Measurements from ENCODE around the gene ADRB2. TPM values are rescaled to one million over a fixed set of nuclear protein-coding genes. Genes with fewer than 3 reads are reported as not detected.
A peak's percentile ranks its signal among the peaks of the same experiment; 100 is the strongest.

Gene ADRB2
- total RNA-seq, 1 experiment from 2014 or later = not detected

GRCh38 chr5:148808864-148809642, 17.4 kb upstream of the ADRB2 start:
- peak in 1 of 2 experiments; percentile 4 for DNase-seq
- Histone ChIP-seq H3K4me1 (peaks cover 7% of the 10 kb centered on the region), H3K27me3 (replicated peaks; ENCODE audit: control insufficient read depth, insufficient read depth, low read length) (peaks cover 1% of the 10 kb centered on the region; the same call in 1 of the 2 replicates), H3K4me3 (ENCODE audit: low read depth, low read length) (no peak overlapping the region), H3K9me3 (no peaks in the 10 kb centered on the region), H3K36me3 (ENCODE audit: control insufficient read depth, insufficient read depth, low read length) (no peaks in the 10 kb centered on the region)
- Mint-ChIP-seq H3K9me3 (ENCODE audit: unreplicated experiment) (no peaks in the 10 kb centered on the region), H3K27ac (ENCODE audit: unreplicated experiment) (no peak overlapping the region), H3K27me3 (ENCODE audit: insufficient read depth, unreplicated experiment) (peaks cover 17% of the 10 kb centered on the region), H3K36me3 (ENCODE audit: insufficient read depth, unreplicated experiment) (no peaks in the 10 kb centered on the region), H3K4me3 (ENCODE audit: unreplicated experiment) (peak overlapping the region; percentile 17), H3K4me1 (ENCODE audit: low read depth, unreplicated experiment) (peaks cover 12% of the 10 kb centered on the region)
- no TSS peak for BruUV-seq (replicated peaks)
- ChIA-PET POLR2A (no interaction called here), CTCF (no interaction called here)
- TF ChIP-seq, protein P1, sequence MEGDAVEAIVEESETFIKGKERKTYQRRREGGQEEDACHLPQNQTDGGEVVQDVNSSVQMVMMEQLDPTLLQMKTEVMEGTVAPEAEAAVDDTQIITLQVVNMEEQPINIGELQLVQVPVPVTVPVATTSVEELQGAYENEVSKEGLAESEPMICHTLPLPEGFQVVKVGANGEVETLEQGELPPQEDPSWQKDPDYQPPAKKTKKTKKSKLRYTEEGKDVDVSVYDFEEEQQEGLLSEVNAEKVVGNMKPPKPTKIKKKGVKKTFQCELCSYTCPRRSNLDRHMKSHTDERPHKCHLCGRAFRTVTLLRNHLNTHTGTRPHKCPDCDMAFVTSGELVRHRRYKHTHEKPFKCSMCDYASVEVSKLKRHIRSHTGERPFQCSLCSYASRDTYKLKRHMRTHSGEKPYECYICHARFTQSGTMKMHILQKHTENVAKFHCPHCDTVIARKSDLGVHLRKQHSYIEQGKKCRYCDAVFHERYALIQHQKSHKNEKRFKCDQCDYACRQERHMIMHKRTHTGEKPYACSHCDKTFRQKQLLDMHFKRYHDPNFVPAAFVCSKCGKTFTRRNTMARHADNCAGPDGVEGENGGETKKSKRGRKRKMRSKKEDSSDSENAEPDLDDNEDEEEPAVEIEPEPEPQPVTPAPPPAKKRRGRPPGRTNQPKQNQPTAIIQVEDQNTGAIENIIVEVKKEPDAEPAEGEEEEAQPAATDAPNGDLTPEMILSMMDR (IDR thresholded peaks at IDR 0.05; ENCODE audit: insufficient read depth in 1 of 2, low read depth in 1 of 2, low read length in 1 of 2, severe bottlenecking in 1 of 2, unreplicated experiment in 1 of 2) = no peak
- intact Hi-C loops (cut with micrococcal nuclease; ENCODE audit: unreplicated experiment) = loop anchor here (2.0 kb wide), 1 partner anchor 18 kb away; the partner anchor contains the start of gene ADRB2

DNA sequence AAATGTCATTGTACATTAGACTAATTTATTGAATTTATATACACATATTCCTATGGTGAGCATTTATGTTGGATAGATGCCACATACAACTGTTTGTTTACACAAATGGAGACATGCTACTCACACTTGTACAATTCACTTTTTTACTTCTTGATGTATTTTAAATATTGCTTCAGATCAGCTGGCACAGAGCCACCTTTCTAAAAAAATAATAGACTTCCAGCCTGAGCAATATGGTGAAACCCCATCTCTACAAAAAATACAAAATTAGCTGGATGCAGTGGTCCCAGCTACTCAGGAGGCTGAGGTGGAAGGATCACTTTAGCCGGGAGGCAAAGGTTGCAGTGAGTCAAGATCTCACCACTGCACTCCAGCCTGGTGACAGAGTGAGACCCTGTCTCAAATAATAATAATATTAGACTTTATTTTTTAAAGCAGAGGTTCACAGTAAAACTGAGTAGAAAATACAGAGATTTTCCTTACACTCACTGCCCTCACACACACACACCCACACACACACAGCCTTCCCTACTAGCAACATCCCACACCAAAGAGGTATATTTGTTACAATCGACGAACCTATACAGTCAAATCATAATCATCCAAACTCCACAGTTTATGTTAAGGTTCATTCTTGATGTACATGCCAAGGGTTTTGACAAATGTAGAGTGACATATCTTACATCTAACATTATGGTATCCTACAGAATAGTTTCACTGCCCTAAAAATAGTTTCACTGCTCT, 16.5 kb upstream of the ADRB2 start:
- Mint-ChIP-seq H3K27ac (ENCODE audit: unreplicated experiment) (no peak overlapping the region), H3K9me3 (ENCODE audit: unreplicated experiment) (no peaks in the 10 kb centered on the region), H3K4me1 (ENCODE audit: low read depth, unreplicated experiment) (peaks cover 12% of the 10 kb centered on the region), H3K36me3 (ENCODE audit: insufficient read depth, unreplicated experiment) (no peaks in the 10 kb centered on the region), H3K4me3 (ENCODE audit: unreplicated experiment) (peak overlapping the region; percentile 17), H3K27me3 (ENCODE audit: insufficient read depth, unreplicated experiment) (peaks cover 19% of the 10 kb centered on the region)
- BruUV-seq (replicated peaks) = no TSS peak
- peaks cover 7% of the 10 kb centered on the region for H3K4me1 ChIP-seq
- H3K9me3 ChIP-seq = no peaks in the 10 kb centered on the region
- no peaks in the 10 kb centered on the region for H3K36me3 ChIP-seq (ENCODE audit: control insufficient read depth, insufficient read depth, low read length)
- ChIA-PET POLR2A (no interaction called here), CTCF (interaction anchor here (0.6 kb wide), 1 partner anchor 79 kb away, joined by 3 read pairs; no protein-coding TSS in a partner anchor)
- intact Hi-C loops (cut with micrococcal nuclease; ENCODE audit: unreplicated experiment) = loop anchor here (2.0 kb wide), 1 partner anchor 17 kb away; the partner anchor contains the start of gene ADRB2
- TF ChIP-seq, protein P1 (IDR thresholded peaks at IDR 0.05; ENCODE audit: insufficient read depth in 1 of 2, low read depth in 1 of 2, low read length in 1 of 2, severe bottlenecking in 1 of 2, unreplicated experiment in 1 of 2) = no peak
- no peak overlapping the region for H3K4me3 ChIP-seq (ENCODE audit: low read depth, low read length)
- H3K27me3 ChIP-seq (replicated peaks; ENCODE audit: control insufficient read depth, insufficient read depth, low read length) = peaks cover 1% of the 10 kb centered on the region; the same call in 1 of the 2 replicates
- DNase-seq = no peak

GRCh38 chr5:148810823-148811222, 15.6 kb upstream of the ADRB2 start:
- Mint-ChIP-seq H3K27me3 (ENCODE audit: insufficient read depth, unreplicated experiment) (peaks cover 24% of the 10 kb centered on the region), H3K4me1 (ENCODE audit: low read depth, unreplicated experiment) (peaks cover 7% of the 10 kb centered on the region), H3K9me3 (ENCODE audit: unreplicated experiment) (no peaks in the 10 kb centered on the region), H3K27ac (ENCODE audit: unreplicated experiment) (no peak overlapping the region), H3K36me3 (ENCODE audit: insufficient read depth, unreplicated experiment) (no peaks in the 10 kb centered on the region), H3K4me3 (ENCODE audit: unreplicated experiment) (no peak overlapping the region)
- H3K27me3 ChIP-seq (replicated peaks; ENCODE audit: control insufficient read depth, insufficient read depth, low read length) = peaks cover 1% of the 10 kb centered on the region; the same call in 1 of the 2 replicates
- TF ChIP-seq, protein P1 (IDR thresholded peaks at IDR 0.05; ENCODE audit: insufficient read depth in 1 of 2, low read depth in 1 of 2, low read length in 1 of 2, severe bottlenecking in 1 of 2, unreplicated experiment in 1 of 2) = no peak
- intact Hi-C loops (cut with micrococcal nuclease; ENCODE audit: unreplicated experiment) = no loop called here
- H3K36me3 ChIP-seq (ENCODE audit: control insufficient read depth, insufficient read depth, low read length) = no peaks in the 10 kb centered on the region
- POLR2A ChIA-PET = no interaction called here
- no peaks in the 10 kb centered on the region for H3K9me3 ChIP-seq
- no peak for DNase-seq
- peaks cover 7% of the 10 kb centered on the region for H3K4me1 ChIP-seq
- CTCF ChIA-PET = no interaction called here
- no TSS peak for BruUV-seq (replicated peaks)
- no peak overlapping the region for H3K4me3 ChIP-seq (ENCODE audit: low read depth, low read length)
